SK-N-SH (cell line): Measurements from ENCODE around the gene TRIM7.

ENCODE experiments used
- RFX5 ChIP-seq: IDR thresholded peaks from 2 replicates; pipeline ENCODE4 v1.6.1; 2012; ENCODE audit warnings: mild to moderate bottlenecking, improper control_type of control experiment, low read length
- TF ChIP-seq, protein P1 (sequence below): fragments of 200-600 bp; sonication (generic); IDR thresholded peaks from 2 replicates; pipeline ENCODE4 v1.6.1; 2017; ENCODE audit warnings: antibody characterized with exemption, mild to moderate bottlenecking, moderate library complexity

DNA sequence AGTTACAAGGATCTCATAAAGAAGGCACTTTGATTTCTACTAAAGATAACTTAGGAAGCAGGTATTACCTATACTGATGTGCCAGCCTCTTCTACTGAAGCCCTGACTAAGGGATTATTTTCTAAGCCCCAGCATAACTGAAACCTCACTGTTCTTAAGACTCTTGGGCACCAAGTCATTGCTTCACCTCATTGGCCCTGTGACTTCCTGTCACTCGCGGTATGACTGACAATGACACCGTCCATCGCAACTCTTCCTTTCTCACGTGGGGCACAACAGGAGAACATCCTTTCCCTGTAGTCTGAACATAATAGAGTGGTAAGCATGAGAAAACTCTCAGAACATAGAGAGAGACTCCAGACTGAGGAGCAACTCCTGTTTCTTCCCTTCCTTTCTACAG lies 51.2 kb downstream of the TRIM7 start:
- no peak for TF ChIP-seq RFX5
- TF ChIP-seq, protein P1, sequence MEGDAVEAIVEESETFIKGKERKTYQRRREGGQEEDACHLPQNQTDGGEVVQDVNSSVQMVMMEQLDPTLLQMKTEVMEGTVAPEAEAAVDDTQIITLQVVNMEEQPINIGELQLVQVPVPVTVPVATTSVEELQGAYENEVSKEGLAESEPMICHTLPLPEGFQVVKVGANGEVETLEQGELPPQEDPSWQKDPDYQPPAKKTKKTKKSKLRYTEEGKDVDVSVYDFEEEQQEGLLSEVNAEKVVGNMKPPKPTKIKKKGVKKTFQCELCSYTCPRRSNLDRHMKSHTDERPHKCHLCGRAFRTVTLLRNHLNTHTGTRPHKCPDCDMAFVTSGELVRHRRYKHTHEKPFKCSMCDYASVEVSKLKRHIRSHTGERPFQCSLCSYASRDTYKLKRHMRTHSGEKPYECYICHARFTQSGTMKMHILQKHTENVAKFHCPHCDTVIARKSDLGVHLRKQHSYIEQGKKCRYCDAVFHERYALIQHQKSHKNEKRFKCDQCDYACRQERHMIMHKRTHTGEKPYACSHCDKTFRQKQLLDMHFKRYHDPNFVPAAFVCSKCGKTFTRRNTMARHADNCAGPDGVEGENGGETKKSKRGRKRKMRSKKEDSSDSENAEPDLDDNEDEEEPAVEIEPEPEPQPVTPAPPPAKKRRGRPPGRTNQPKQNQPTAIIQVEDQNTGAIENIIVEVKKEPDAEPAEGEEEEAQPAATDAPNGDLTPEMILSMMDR, result no peak
